ENCODE measurements around the gene RXRA.

The RXRA gene

DNA sequence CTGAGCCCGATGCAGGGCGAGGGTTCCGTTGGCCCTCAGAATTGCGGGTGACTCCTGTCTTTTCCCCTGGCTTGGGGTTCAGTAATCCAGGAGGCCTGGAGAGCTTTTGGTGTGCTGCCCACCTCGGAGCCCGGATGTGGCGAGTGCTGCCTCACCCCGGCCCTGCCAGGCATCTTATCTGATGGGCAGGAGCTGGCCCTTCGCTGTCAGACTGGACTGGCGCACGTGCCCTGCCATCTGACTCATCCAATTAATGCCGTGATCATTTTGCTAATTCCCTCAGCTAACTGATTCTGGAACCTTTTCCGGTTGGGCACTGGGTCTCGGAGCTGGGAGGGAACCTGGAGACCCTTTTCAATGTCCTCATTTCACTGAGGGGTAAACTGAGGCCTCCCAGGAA is 34.6 kb downstream of the RXRA start:
- FAIRE-seq = no peak
- TF ChIP-seq SPI1 (IDR thresholded peaks at IDR 0.05; ENCODE audit: low read depth, low read length) (no peak), POLR2AphosphoS5 (IDR thresholded peaks at IDR 0.05; ENCODE audit: low read depth, low read length) (no peak), POU2F2 (IDR thresholded peaks at IDR 0.05; ENCODE audit: low read depth, low read length) (no peak)
- no peak for DNase-seq (ENCODE audit: insufficient read length, low spot score)

DNA sequence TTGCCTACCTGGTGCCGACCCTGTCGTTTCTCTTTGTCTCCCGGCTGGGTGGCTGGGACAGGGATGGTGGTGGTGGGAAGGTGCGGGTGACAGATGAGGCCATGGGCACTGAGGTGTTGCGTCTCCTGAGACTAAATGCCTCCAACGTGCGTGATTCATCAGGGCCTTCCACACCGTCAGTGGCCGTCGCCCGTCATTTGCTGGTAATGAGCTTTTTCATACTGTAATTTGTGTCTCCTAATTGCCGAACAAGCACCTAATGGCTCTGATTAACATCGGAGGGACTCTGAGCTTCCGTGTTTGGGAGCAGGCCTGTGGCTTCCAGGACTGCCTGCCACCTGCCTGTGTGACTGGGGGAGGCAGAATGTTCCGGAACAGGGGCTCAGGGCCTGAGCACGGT is 35.2 kb downstream of the RXRA start:
- TF ChIP-seq POU2F2 (IDR thresholded peaks at IDR 0.05; ENCODE audit: low read depth, low read length) (no peak), TAF1 (IDR thresholded peaks at IDR 0.05; ENCODE audit: low read depth, low read length) (no peak), PAX5 (IDR thresholded peaks at IDR 0.05; ENCODE audit: insufficient read depth, low read length, severe bottlenecking) (no peak), POLR2A (IDR thresholded peaks at IDR 0.05; ENCODE audit: low read depth, low read length) (no peak), POLR2AphosphoS5 (IDR thresholded peaks at IDR 0.05; ENCODE audit: low read depth, low read length) (no peak), SPI1 (IDR thresholded peaks at IDR 0.05; ENCODE audit: low read depth, low read length) (no peak)
- no peak for FAIRE-seq
- no peak for DNase-seq (ENCODE audit: insufficient read length, low spot score)

DNA sequence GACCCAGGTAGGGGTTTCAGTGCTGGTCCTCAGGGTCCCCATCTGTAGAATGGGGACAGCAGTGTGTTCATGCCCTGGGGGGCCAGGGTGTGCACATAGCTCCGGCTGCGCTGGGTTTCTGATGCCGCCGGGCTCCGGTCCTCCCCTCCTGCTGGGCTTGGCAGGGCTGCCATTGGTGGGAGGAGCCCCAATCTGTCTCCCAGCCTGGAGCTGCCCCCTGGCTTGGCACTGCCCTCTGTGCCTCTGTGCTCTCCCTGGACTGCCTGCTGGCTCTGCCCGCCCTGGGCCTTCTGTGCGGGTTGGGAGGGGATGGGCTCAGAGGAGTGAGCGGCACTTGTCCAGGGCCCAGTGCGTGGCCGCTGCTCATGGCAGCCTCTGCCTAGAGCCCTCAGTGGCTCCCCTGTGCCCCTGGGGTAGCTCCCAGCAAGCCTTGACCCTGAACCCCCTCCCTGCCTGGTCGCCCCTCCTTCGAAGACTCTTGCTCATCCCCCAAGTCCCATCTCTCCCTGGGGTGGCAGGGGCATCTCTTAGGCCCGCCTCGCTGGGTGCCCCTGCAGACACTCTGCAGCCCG is 35.7 kb downstream of the RXRA start:
- FAIRE-seq (no peak), DNase-seq (ENCODE audit: insufficient read length, low spot score) (no peak)
- no peak for TF ChIP-seq TAF1 (IDR thresholded peaks at IDR 0.05; ENCODE audit: low read depth, low read length)
- TF ChIP-seq POU2F2 (IDR thresholded peaks at IDR 0.05; ENCODE audit: low read depth, low read length) = no peak
- TF ChIP-seq PAX5 (IDR thresholded peaks at IDR 0.05; ENCODE audit: insufficient read depth, low read length, severe bottlenecking) = no peak
- no peak for TF ChIP-seq POLR2AphosphoS5 (IDR thresholded peaks at IDR 0.05; ENCODE audit: low read depth, low read length)
- TF ChIP-seq SPI1 (IDR thresholded peaks at IDR 0.05; ENCODE audit: low read depth, low read length) = no peak
- no peak for TF ChIP-seq POLR2A (IDR thresholded peaks at IDR 0.05; ENCODE audit: low read depth, low read length)

DNA sequence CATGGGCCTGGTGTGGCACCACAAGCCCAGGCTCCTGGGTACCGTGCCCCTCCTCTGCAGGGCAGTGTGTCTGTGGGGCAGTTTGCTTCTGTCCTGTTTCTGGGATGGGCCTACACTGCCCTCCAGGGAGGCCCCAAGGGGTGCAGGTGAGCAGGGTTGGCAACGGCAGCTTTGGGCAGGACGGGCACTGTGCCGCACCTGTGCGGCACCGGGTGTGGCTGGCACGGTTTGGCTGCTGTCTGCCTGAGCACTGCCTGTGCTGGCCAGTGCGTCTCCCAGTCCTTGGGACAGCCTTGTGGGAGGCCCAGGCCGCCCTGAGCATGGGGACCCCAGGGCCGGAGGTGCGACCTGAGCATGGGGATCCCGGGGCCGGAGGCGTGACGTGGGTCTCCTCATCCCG is 37.2 kb downstream of the RXRA start:
- FAIRE-seq (no peak), DNase-seq (ENCODE audit: insufficient read length, low spot score) (no peak)
- TF ChIP-seq SPI1 (IDR thresholded peaks at IDR 0.05; ENCODE audit: low read depth, low read length) (no peak), PAX5 (IDR thresholded peaks at IDR 0.05; ENCODE audit: insufficient read depth, low read length, severe bottlenecking) (no peak), POLR2A (IDR thresholded peaks at IDR 0.05; ENCODE audit: low read depth, low read length) (no peak), TAF1 (IDR thresholded peaks at IDR 0.05; ENCODE audit: low read depth, low read length) (no peak), POLR2AphosphoS5 (IDR thresholded peaks at IDR 0.05; ENCODE audit: low read depth, low read length) (no peak), POU2F2 (IDR thresholded peaks at IDR 0.05; ENCODE audit: low read depth, low read length) (no peak)

DNA sequence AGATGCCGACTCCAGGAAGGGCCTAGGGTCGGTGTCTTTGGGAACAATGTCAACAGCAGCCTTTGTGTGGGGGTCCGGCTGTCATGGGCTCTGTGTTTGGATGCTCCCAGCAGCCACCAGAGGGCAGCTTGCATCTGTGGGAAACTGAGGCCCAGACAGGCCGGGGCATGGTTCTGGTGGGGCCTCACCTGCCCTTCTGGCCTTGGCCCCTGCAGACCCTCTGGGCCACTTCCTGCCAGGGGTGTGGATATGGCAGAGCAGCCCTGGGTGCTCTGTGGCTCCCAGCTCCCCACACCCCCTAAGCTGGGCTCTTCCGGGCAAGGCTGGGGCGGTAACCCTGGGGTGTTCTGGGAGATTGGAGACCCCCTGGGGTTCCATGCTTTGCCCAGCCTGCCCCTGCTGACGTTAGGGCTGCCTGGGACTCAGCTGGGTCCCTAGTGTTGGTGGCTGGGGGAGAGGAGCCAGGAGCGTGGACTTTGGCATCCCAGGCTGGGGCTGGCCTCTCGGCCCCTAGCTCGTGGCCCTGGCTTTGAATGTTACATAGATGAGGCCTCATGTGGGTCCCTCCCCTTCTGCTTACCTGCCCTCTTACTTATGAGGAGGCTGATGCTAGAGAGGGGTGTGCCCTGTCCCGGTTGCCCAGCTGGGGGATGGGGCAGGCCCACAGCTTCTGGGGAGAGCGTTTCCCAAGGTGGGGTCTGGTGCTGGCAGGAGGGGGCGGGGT is 38.3 kb downstream of the RXRA start:
- no peak for DNase-seq (ENCODE audit: insufficient read length, low spot score)
- no peak for TF ChIP-seq POLR2AphosphoS5 (IDR thresholded peaks at IDR 0.05; ENCODE audit: low read depth, low read length)
- TF ChIP-seq SPI1 (IDR thresholded peaks at IDR 0.05; ENCODE audit: low read depth, low read length) = no peak
- no peak for TF ChIP-seq TAF1 (IDR thresholded peaks at IDR 0.05; ENCODE audit: low read depth, low read length)
- TF ChIP-seq POU2F2 (IDR thresholded peaks at IDR 0.05; ENCODE audit: low read depth, low read length) = no peak
- no peak for TF ChIP-seq PAX5 (IDR thresholded peaks at IDR 0.05; ENCODE audit: insufficient read depth, low read length, severe bottlenecking)
- TF ChIP-seq POLR2A (IDR thresholded peaks at IDR 0.05; ENCODE audit: low read depth, low read length) = no peak
- no peak for FAIRE-seq

DNA sequence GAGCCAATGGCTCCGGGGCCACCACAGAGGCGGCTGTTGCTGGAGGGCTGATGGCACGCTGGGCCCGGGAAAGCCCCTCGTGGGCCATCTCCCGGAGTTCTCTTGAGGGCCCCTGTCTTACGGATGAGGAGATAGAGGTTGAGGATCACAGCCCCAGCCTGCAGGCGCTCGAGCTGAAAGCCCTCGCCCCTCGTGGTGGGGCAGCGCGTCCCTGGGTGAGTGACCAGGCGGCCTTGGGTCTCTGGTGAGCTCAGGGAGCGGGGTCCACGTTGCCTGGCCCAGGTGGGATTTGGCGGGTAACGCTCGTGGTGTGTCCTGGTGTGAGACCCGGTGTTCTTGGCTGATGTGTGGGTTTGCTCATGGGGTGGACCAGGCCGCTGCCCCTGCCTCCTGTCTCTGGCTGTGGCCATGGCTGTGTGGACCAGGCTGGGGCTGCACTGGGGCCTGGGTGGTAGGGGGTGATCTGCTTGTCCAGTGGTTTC is 38.9 kb downstream of the RXRA start:
- FAIRE-seq (no peak), DNase-seq (ENCODE audit: insufficient read length, low spot score) (no peak)
- no peak for TF ChIP-seq PAX5 (IDR thresholded peaks at IDR 0.05; ENCODE audit: insufficient read depth, low read length, severe bottlenecking)
- no peak for TF ChIP-seq TAF1 (IDR thresholded peaks at IDR 0.05; ENCODE audit: low read depth, low read length)
- no peak for TF ChIP-seq POLR2AphosphoS5 (IDR thresholded peaks at IDR 0.05; ENCODE audit: low read depth, low read length)
- TF ChIP-seq POLR2A (IDR thresholded peaks at IDR 0.05; ENCODE audit: low read depth, low read length) = no peak
- TF ChIP-seq POU2F2 (IDR thresholded peaks at IDR 0.05; ENCODE audit: low read depth, low read length) = no peak
- no peak for TF ChIP-seq SPI1 (IDR thresholded peaks at IDR 0.05; ENCODE audit: low read depth, low read length)

DNA sequence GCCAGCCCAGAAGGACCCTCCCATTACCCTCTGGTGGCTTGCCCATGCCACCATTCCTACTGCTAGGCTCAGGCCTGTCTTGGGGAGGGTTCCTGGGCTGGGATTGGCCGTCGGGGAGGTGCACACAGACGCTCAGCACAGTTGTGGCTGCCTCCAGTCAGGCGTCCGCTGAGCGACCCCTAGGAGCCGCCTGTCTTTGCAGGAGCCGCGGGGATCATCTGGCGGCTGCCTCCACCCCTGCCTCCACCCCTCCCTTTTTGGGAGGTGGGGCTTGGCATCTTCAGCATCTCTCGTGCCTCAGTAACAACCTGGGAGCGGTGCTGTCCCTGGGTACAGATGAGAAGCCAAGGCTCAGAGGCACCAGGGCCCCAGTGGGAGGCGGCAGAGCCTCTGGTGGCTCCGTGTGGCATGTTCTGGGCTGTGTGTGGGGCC is 39.6 kb downstream of the RXRA start:
- no peak for DNase-seq (ENCODE audit: insufficient read length, low spot score)
- no peak for TF ChIP-seq POU2F2 (IDR thresholded peaks at IDR 0.05; ENCODE audit: low read depth, low read length)
- no peak for TF ChIP-seq POLR2A (IDR thresholded peaks at IDR 0.05; ENCODE audit: low read depth, low read length)
- TF ChIP-seq PAX5 (IDR thresholded peaks at IDR 0.05; ENCODE audit: insufficient read depth, low read length, severe bottlenecking) = no peak
- TF ChIP-seq SPI1 (IDR thresholded peaks at IDR 0.05; ENCODE audit: low read depth, low read length) = no peak
- TF ChIP-seq POLR2AphosphoS5 (IDR thresholded peaks at IDR 0.05; ENCODE audit: low read depth, low read length) = no peak
- no peak for TF ChIP-seq TAF1 (IDR thresholded peaks at IDR 0.05; ENCODE audit: low read depth, low read length)
- FAIRE-seq = no peak

DNA sequence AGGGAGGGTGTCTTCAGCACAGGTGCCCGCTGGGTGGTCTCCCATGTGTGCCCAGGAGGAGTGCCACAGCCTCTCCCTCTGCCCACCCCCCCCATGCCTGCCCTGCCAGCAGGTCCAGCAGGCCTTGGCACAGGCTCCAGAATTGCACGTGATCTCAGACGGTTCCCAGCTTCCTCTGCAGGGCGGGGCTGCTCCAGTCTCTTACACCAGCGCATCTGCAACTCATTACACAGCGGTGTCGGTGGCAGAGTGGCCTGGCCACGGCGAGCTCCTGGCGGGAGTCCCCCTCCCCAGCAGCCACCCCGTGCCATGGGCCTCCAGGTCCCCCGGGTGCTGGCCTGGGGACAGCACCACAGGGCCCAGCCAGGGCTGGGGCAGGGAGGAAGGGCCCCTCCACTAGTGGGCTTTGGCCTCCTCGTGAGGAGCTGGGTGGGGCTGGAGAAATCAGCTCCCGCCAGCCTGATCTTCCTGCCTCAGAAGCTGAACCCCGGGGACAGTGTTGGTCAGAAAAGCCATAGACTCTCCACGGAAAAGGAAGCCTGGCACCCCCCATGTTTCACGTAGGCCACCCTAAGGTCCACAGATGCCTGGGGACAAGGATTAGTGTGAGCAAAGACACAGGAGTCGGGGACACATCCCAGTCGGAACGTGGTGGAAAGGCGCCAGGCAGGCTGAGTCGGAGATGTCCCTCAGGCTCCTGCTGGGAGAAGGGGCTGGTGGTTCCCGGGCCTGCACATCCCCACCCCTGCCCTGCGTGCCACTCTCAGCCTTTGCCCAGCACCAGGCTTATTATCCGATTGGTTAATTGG is 40.2 kb downstream of the RXRA start:
- DNase-seq (ENCODE audit: insufficient read length, low spot score) (no peak), FAIRE-seq (no peak)

DNA sequence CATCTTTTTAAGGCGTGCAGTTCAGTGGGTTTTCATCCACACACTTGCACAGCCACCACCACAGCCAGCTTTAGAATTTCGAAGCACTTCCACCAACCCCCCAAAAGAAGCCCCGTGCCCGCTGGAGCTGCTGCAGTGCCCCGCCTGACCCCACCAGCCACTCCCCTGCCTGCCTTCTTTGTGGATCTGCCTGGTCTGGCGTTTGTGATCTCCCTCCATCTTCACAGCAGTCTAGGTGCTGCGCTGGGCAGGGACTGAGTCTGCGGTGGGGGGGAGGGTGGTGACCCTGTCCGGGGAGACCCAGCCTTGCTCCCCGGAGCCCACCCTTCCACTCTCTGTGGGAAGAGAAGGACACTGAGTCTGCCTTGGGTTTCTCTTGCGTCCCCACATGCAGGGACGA is 40.8 kb downstream of the RXRA start:
- FAIRE-seq (no peak), DNase-seq (ENCODE audit: insufficient read length, low spot score) (no peak)
- TF ChIP-seq PAX5 (IDR thresholded peaks at IDR 0.05; ENCODE audit: insufficient read depth, low read length, severe bottlenecking) = no peak
- TF ChIP-seq POLR2A (IDR thresholded peaks at IDR 0.05; ENCODE audit: low read depth, low read length) = no peak
- no peak for TF ChIP-seq POU2F2 (IDR thresholded peaks at IDR 0.05; ENCODE audit: low read depth, low read length)
- no peak for TF ChIP-seq TAF1 (IDR thresholded peaks at IDR 0.05; ENCODE audit: low read depth, low read length)
- TF ChIP-seq SPI1 (IDR thresholded peaks at IDR 0.05; ENCODE audit: low read depth, low read length) = no peak
- no peak for TF ChIP-seq POLR2AphosphoS5 (IDR thresholded peaks at IDR 0.05; ENCODE audit: low read depth, low read length)

More for the DNA sequence above, 40.2 kb downstream of the RXRA start:
- TF ChIP-seq POU2F2 (IDR thresholded peaks at IDR 0.05; ENCODE audit: low read depth, low read length) = no peak
- TF ChIP-seq POLR2AphosphoS5 (IDR thresholded peaks at IDR 0.05; ENCODE audit: low read depth, low read length) = no peak
- TF ChIP-seq PAX5 (IDR thresholded peaks at IDR 0.05; ENCODE audit: insufficient read depth, low read length, severe bottlenecking) = no peak
- no peak for TF ChIP-seq POLR2A (IDR thresholded peaks at IDR 0.05; ENCODE audit: low read depth, low read length)
- no peak for TF ChIP-seq TAF1 (IDR thresholded peaks at IDR 0.05; ENCODE audit: low read depth, low read length)
- no peak for TF ChIP-seq SPI1 (IDR thresholded peaks at IDR 0.05; ENCODE audit: low read depth, low read length)

All from GM12891 (cell line).